ENCODE measurements around the gene IL21R.
"Not testable (repeated sequence)": the region's sequence is repeated elsewhere in the genome, so short reads cannot be mapped to it uniquely, and the experiment has no call there.

Gene IL21R

DNA sequence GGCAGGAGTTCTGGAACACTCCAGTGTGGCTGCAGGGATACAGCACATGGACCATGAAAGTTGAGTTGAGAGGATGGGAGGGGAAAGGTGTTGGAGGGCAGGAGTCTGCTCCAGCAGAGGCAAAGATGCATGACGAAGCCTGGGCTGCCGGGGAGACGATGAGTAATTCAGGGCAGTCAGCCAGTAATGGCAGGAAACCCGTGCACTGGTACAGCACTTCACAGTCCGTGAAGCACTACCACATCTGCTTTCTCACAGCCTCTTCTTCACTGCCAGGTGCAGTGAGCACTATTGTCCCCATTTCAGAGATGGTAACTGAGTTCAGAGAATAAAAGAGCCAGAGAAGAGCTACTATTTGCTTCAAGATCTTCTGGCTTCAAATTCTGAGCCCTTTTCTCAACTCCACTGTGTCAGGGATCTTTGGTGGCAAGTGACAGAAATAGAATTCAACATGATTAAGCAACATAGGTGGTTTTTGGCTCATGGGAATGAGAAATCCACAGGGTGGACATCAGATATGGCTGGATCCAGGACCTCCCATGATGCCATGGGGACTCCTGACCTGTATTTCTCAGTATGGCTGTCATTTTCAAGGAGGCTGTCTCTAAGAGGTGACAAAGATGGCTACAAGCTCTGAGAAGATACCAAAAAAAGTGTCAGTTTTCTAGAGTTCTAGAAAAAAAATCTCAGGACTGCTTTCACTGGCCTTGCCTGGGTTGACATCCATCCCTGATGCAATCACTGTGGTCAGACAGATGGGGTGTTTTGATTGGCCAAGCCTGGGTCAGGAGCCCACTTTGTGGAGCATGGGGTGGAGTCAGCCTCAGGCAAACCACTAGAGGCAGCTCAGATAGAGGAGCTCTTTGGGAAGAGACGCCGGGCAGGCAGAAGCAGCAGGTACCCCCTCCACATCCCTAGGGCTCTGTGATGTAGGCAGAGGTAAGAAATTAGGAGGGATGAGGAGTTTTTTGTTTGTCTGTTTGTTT lies 24.7 kb downstream of the IL21R start:
- peak in 2 of 56 donors; percentile 11 for DNase-seq

DNA sequence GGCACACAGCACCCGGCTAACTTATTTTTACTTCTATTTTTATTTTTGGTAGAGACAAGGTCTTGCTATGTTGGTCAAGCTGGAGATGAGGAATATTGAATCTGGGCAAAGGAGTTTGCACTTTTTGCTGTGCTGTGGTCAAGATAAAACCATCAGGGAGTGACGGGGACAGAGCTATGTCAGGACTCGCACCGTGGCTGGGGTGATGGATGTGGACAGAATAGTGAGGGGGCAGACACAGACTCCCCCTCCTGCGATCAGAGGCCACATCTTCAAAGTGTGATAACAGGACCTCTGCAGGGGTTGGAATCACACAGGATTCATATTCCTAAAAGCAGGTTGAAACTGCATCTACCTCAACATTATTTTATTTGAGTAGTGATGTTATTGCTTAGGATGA lies 25.6 kb downstream of the IL21R start:
- no peak for DNase-seq

DNA sequence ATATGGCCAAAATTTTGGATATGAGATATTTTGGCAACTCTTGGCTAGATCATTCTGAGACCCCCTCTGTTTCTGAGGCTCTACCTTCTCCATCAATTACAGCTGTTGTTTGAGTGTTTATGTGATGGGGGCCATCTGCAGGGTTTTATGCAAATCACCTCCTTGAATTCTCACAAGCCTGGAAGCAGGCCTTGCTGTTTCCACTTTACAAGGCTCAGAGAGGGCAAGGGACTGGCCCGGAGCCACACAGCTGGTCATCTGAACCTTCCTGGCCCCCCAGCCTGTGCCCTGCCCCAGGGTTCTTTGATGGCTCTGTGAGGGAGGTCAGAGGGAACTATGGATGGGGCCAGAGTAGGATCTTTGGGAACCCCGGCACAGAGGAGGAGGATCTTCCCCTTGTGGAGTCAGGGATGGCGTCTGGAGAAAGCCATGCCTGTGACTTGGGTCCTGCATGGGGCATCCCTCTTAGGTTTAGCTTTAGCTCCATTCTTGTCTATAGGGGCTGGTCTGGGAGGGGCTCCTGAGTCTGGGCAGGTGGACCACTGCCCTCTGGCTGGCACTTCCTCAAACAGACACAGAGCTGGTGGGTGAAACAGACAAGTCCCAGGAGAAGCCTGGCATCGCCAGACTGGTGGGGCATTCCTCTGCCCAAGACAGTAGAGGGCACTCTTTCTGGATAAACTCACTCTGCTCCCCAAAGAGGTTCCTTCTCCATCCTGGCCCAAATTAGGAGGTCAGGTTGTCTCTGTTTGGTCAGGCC lies 26.2 kb downstream of the IL21R start:
- DNase-seq: no peak

GRCh38 chr16:27429330-27429871 lies 27.4 kb downstream of the IL21R start:
- DNase-seq: no peak

- DNase-seq: no peak
Measured at GRCh38 chr16:27429981-27430441, 28.0 kb downstream of the IL21R start.

GRCh38 chr16:27430512-27430911 lies 28.5 kb downstream of the IL21R start:
- DNase-seq: no peak

- no peak for DNase-seq
Measured at GRCh38 chr16:27430923-27431484, 29.0 kb downstream of the IL21R start.

- no peak for DNase-seq
Measured at GRCh38 chr16:27431773-27432532, 30.0 kb downstream of the IL21R start.

DNA sequence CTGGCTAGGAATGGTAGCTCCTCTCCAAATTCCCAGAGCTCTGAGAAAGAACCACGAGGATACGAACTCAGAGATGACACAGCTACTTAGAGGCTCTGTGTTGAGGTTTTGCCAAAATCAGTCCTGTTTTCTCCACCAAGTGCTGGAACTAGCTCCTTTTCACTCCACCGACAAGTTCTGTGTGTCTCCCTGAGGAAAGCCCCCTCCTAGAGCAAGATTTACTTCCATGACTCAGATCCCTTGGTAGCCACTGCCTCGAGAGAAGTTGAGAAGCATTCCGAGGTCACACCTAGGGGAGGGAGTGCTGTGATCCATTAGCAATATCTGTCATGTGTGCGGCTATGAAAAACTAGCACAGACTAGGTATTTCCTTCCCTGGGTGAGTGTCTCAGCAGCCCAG lies 30.6 kb downstream of the IL21R start:
- no peak for DNase-seq

GRCh38 chr16:27433191-27433590 lies 31.2 kb downstream of the IL21R start:
- not testable (repeated sequence) for DNase-seq

DNA sequence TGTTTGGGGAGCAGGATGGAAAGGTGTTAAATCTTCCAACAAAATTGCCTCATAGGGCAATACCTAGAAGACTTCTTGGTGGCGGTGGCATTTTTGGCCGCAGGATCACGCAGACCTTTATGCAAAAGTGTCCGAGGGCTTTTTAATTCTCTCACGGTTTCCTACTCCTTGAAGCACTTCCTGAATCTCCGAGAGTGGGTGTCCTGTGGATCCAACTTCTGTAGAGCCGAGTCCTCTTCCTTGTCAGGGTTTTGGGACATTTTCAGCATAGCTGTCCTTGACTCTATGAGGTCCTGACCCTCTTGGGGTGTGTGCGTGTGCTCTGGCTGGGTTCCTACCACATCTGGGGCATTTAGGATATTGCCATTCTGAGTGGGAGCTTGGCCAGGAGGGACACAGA lies 31.7 kb downstream of the IL21R start:
- DNase-seq: no peak

DNA sequence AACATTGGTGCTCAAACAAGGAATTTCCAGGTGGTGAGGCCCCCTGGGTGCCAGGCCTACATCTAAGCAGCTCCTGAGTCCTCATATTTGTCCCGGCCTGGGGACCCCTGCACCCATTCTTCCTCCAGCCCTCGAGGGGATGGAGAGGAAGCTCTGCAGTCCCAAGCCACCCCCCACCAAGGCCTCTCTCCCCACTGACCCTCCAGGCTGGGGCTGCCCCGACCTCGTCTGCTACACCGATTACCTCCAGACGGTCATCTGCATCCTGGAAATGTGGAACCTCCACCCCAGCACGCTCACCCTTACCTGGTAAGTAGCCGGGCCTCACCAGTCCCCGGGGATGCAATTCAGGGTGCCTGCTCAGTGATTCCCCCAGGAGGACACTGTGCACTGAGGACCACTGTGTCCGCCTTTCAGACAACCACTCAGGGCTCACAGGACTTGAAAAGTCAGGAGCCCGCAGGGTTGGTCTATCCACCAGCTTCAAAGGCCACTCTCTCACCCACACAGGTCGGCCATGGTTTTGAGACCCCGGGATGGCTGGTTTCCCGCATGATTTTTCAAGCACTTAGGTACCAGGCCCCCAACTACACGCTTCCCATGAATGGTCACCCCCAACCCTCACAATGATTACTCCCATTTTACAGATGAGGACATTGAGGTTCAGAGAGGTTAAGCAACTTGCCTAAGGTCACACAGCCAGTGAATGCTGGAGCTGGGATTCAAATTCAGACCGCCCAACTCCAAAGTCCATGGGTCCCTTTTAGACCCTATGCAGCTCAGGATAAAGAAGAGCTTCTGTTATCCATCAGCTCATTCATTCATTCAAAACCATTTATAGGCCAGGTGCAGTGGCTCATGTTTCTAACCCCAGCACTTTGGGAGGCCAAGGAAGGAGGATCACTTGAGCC lies 32.4 kb downstream of the IL21R start:
- DNase-seq: no peak

DNA sequence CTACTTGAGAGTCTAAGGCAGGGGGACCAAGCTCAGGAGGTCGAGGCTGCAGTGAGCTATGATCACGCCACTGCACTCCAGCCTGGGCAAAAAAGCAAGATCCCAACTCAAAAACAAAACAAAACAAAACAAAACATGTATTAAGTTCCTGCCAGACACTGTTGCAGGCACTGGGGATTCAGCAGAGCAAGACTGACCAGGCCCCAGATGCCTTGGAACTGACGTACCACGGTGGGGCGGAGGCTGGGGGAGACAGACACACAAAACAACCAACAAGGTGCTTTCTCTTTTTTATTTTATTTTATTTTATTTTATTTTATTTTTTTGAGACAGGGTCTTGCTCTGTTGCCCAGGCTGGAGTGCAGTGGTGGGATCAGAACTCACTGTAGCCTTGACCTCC lies 33.2 kb downstream of the IL21R start:
- DNase-seq: not testable (repeated sequence)

DNA sequence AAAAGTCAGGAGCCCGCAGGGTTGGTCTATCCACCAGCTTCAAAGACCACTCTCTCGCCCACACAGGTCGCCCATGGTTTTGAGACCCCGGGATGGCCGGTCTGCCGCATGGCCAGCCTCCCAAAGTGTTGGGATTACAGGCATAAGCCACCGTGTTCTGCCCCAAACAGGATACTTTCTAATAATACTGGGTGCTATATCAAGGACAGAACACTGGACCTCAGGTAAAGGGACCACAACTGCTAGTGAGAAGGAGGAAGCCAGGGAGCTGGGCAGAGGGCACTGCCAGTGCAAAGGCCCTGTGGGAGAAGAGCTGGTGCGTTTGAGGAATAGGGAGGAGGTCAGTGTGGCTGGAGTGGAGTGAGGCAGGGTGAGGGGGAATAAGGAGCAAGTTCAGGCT lies 34.1 kb downstream of the IL21R start:
- no peak for DNase-seq

DNA sequence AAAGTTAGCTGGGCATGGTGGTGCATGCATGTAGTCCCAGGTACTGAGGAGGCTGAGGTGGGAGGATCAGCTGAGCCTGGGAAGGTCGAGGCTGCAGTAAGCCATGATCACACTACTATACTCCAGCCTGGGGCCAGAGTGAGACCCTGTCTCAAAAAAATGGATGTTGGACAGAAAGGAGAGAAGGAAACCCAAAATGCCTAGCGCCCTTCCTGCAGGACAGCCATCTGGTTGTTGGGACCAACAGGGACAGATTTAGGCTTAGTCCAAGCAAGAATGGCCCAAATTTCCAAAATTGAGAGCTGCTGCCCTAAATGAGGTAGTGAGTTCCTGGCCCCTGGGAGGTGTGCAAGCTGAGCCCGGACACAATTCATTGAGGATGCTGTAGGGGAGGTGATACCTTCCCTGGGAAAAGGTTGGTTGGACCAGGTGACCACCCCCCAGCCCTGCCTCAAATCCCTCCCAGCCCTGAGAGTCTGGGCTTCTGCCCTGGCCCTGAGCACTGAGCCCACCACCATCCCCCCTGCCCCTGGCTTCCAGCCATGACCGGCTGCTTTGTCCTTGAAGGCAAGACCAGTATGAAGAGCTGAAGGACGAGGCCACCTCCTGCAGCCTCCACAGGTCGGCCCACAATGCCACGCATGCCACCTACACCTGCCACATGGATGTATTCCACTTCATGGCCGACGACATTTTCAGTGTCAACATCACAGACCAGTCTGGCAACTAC lies 35.1 kb downstream of the IL21R start:
- no peak for DNase-seq

DNA sequence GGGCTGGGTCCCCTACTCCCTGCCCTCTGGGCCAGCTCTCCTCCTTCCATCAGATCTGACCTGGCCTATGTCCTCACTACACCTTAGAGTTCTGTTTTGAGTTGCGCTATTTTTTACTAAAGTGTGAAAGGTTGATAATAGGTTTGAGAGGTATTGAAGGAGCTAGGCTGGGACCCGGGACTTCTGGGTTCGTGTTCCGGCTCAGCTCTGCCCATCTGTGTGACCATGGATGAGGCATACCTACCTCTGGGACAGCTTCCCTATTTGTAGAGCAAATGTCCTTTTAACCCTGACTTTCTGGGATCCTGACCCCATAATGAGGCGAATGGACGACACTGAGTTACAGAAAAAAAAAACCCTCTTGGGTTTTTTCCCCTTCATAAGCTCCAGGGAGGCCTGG lies 36.0 kb downstream of the IL21R start:
- DNase-seq: no peak

DNA sequence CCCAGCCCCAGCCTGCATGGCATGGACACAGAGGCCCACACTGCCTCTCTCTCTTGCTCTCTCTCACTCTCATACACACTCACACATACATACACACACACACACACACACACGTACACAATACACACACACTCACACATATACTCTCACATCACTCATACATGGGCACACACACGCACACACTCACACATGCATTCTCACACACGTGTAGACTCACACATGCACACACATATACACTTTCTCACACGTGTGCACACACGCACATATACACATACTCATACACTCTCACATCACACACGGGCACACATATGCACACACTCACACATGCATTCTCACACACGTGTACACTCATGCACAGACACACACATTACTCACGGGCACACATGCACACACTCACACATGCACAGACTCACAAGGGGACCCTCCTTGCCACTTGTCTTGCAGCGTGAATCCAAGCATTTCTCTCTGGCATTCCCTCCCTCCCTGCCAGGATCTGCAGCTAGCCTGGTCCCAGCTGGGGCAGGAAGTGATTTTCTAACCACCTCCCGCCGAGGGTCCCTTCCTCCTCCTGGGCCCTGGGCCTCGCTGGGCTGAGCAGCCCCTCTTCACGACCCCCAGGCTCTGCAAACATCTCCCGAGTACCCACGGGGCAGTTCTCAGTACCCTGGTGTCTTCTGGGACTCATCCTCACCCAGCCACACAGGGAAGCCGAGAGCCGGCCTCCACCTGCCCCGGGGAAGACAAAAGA lies 37.5 kb downstream of the IL21R start:
- no peak for DNase-seq

- DNase-seq: no peak
Measured at GRCh38 chr16:27441276-27441675, 39.3 kb downstream of the IL21R start.

Measured in nucleus accumbens (tissue), 56 donors.